Loucy (cell line): ENCODE measurements around the gene SPRR2E.

ENCODE experiments used
- H2AFZ ChIP-seq: fragments of 200-600 bp; sonication (generic); 2 replicates; pipeline ENCODE4 v1.6.0; 2016; ENCODE audit warnings: antibody characterized with exemption, mild to moderate bottlenecking, low read length, moderate library complexity
- H3F3A ChIP-seq: fragments of 200-600 bp; 2 replicates; pipeline ENCODE4 v1.6.0; 2016; ENCODE audit warnings: antibody characterized with exemption, low read depth, mild to moderate bottlenecking
- H3K27me3 ChIP-seq: fragments of 200-600 bp; sonication (generic); 2 replicates; pipeline ENCODE4 v1.6.1; 2014; ENCODE audit warnings: low read length, mild to moderate bottlenecking; ENCODE audit not compliant: insufficient read depth, poor library complexity, severe bottlenecking
- H3K36me3 ChIP-seq: fragments of 200-600 bp; sonication (generic); 2 replicates; pipeline ENCODE4 v1.6.1; 2016; ENCODE audit warnings: low read length; ENCODE audit not compliant: insufficient read depth
- H3K4me1 ChIP-seq: fragments of 200-600 bp; sonication (generic); 2 replicates; pipeline ENCODE4 v1.5.1; 2014; ENCODE audit warnings: low read length, mild to moderate bottlenecking; ENCODE audit not compliant: insufficient read depth, poor library complexity, severe bottlenecking
- H3K4me2 ChIP-seq: fragments of 200-600 bp; sonication (generic); 2 replicates; pipeline ENCODE4 v1.6.0; 2014; ENCODE audit warnings: antibody characterized with exemption, low read length, low read depth, mild to moderate bottlenecking; ENCODE audit not compliant: poor library complexity, severe bottlenecking
- H3K4me3 ChIP-seq: fragments of 200-600 bp; sonication (generic); 2 replicates; pipeline ENCODE4 v1.5.1; 2014; ENCODE audit warnings: low read length, mild to moderate bottlenecking, mixed read lengths; ENCODE audit not compliant: poor library complexity, severe bottlenecking
- H3K79me2 ChIP-seq: fragments of 200-600 bp; sonication (generic); 2 replicates; pipeline ENCODE4 v1.6.1; 2014; ENCODE audit warnings: low read length; ENCODE audit not compliant: insufficient read depth
- H3K9ac ChIP-seq: fragments of 200-600 bp; sonication (generic); 2 replicates; pipeline ENCODE4 v1.6.0; 2014; ENCODE audit warnings: mild to moderate bottlenecking, low read depth, low read length, moderate library complexity; ENCODE audit not compliant: poor library complexity, severe bottlenecking
- H3K9me2 ChIP-seq: fragments of 200-600 bp; sonication (generic); replicated peaks from 2 replicates; pipeline ENCODE4 v1.6.1; 2016; ENCODE audit warnings: low read depth, low read length, mixed read lengths
- H3K9me3 ChIP-seq: fragments of 200-600 bp; sonication (generic); 2 replicates; pipeline ENCODE4 v1.6.1; 2014; ENCODE audit warnings: mild to moderate bottlenecking, antibody characterized with exemption, low read length, low read depth; ENCODE audit not compliant: insufficient read depth
- H4K20me1 ChIP-seq: fragments of 200-600 bp; sonication (generic); 2 replicates; pipeline ENCODE4 v1.6.0; 2014; ENCODE audit warnings: antibody characterized with exemption, low read length, mild to moderate bottlenecking; ENCODE audit not compliant: insufficient read depth, poor library complexity, severe bottlenecking
- CTCF ChIP-seq: fragments of 200-600 bp; sonication (generic); conservative IDR thresholded peaks from 2 replicates; pipeline ENCODE4 v1.5.1; 2014; ENCODE audit warnings: mild to moderate bottlenecking, antibody characterized with exemption, low read length
- EZH2phosphoT487 ChIP-seq: fragments of 200-600 bp; IDR thresholded peaks from 2 replicates; pipeline ENCODE4 v1.6.1; 2018; ENCODE audit warnings: antibody characterized with exemption, mild to moderate bottlenecking, moderate library complexity, borderline replicate concordance

The SPRR2E gene

GRCh38 chr1:153094426-153094825 lies at the start of gene SPRR2E:
SPRR2E (minus strand) TSS chr1:153094526; CDS start chr1:153093751, 775 bp downstream.
- Histone ChIP-seq H2AFZ (no peak within 1 kb of the TSS), H3K36me3 (no peaks in the 10 kb centered on the region), H3K27me3 (no peaks in the 10 kb centered on the region)

GRCh38 chr1:153141377-153141776 lies 47.1 kb upstream of the SPRR2E start:
- Histone ChIP-seq H3K4me3 (no peak overlapping the region), H3K4me1 (no peaks in the 10 kb centered on the region), H3F3A (no peaks in the 10 kb centered on the region), H3K79me2 (no peaks in the 10 kb centered on the region), H3K27me3 (no peaks in the 10 kb centered on the region), H2AFZ (no peak overlapping the region), H3K4me2 (no peak overlapping the region), H3K9ac (no peak overlapping the region), H4K20me1 (no peaks in the 10 kb centered on the region), H3K36me3 (no peaks in the 10 kb centered on the region), H3K9me2 (no peaks in the 10 kb centered on the region), H3K9me3 (no peaks in the 10 kb centered on the region)
- no peak for TF ChIP-seq EZH2phosphoT487
- TF ChIP-seq CTCF = no peak

More at GRCh38 chr1:153094426-153094825, at the start of gene SPRR2E:
- Histone ChIP-seq H3K4me2 (no peak within 1 kb of the TSS), H3K9me2 (no peaks in the 10 kb centered on the region), H3F3A (no peaks in the 10 kb centered on the region), H3K9me3 (no peaks in the 10 kb centered on the region), H3K4me3 (no peak within 1 kb of the TSS), H4K20me1 (no peaks in the 10 kb centered on the region), H3K4me1 (no peaks in the 10 kb centered on the region), H3K9ac (no peak within 1 kb of the TSS), H3K79me2 (no peaks in the 10 kb centered on the region)
- TF ChIP-seq CTCF (no peak), EZH2phosphoT487 (no peak)

- Histone ChIP-seq H3K9ac (no peak overlapping the region), H3K4me2 (no peak overlapping the region), H3K79me2 (no peaks in the 10 kb centered on the region), H3K4me3 (no peak overlapping the region), H4K20me1 (no peaks in the 10 kb centered on the region), H3K9me3 (no peaks in the 10 kb centered on the region), H3K27me3 (no peaks in the 10 kb centered on the region), H3K36me3 (no peaks in the 10 kb centered on the region), H3K4me1 (no peaks in the 10 kb centered on the region), H3F3A (no peaks in the 10 kb centered on the region), H2AFZ (no peak overlapping the region), H3K9me2 (no peaks in the 10 kb centered on the region)
- TF ChIP-seq EZH2phosphoT487 = no peak
- TF ChIP-seq CTCF = no peak
Measured at GRCh38 chr1:153140484-153140883, 46.2 kb upstream of the SPRR2E start.
